MM.1S (cell line): ENCODE data around the gene LRRC34.

ENCODE experiments used
- CTCF ChIP-seq: fragments of 300-600 bp; sonication (generic); IDR thresholded peaks from 2 replicates; pipeline ENCODE4 v1.5.1; 2016; ENCODE audit warnings: antibody characterized with exemption, low read length, mixed read lengths
- EZH2 ChIP-seq: fragments of 300-600 bp; sonication (generic); optimal IDR thresholded peaks from 2 replicates; pipeline ENCODE3; 2017; ENCODE audit warnings: low read depth, mild to moderate bottlenecking, antibody characterized with exemption, low read length, mixed read lengths
- EZH2phosphoT487 ChIP-seq: fragments of 300-600 bp; sonication (generic); IDR thresholded peaks from 2 replicates; pipeline ENCODE4 v1.6.1; 2018; ENCODE audit warnings: antibody characterized with exemption, low read length

- TF ChIP-seq CTCF: no peak
- no peak for TF ChIP-seq EZH2
- no peak for TF ChIP-seq EZH2phosphoT487
Measured at GRCh38 chr3:169842960-169843359, 30.3 kb upstream of the LRRC34 start.
